NCI-H2107 (cell line): ENCODE measurements around the gene ZNF93.
"Not testable (repeated sequence)": the region's sequence is repeated elsewhere in the genome, so short reads cannot be mapped to it uniquely, and the experiment has no call there.

ENCODE experiments used
- DNase-seq: peaks from one replicate; lab custom pipeline; 2025; lab: John Stamatoyannopoulos, UW

Gene ZNF93

DNA sequence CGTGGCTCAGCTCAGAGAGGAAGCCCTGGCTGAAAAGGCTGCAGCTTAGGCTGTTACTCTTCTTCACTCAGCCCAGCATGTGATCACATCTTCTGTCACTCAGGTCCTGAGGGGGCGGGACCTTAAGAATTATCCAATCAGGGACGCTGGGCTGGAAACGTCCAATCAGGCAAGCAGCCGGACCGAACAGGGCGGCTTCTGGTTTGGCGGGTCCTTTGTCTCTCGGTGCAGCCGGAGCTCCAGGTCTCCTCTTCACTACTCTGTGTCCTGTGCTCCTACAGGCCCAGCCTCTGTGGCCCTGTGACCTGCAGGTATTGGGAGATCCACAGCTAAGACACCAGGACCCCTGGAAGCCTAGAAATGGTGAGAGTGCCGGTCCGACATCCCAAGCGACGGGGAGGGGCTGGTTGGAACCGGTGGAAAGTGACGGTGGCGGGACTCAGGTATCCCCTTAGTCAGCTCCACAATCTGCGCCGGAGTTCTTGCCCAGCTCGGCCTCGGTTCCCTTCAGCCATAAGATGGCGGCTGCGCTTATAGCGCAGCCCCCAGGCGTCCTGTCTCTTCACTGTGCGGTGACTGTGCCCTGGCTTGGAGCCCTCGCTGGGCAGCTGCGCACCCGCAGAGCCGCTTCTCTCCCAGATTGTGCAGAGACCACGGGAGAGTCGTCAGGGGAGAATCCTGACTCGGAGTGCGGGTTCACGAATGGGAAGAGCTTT lies at the start of gene ZNF93:
Gene ZNF93, plus strand, starts transcription at position 218 of the 716 bp plus-strand sequence. Its CDS starts 143 bp downstream, at position 361.
- peak; percentile 92 for DNase-seq

GRCh38 chr19:19851740-19852139 lies 49.0 kb upstream of the ZNF93 start:
- not testable (repeated sequence) for DNase-seq

GRCh38 chr19:19858751-19859150 lies 42.0 kb upstream of the ZNF93 start:
- DNase-seq = no peak

DNA sequence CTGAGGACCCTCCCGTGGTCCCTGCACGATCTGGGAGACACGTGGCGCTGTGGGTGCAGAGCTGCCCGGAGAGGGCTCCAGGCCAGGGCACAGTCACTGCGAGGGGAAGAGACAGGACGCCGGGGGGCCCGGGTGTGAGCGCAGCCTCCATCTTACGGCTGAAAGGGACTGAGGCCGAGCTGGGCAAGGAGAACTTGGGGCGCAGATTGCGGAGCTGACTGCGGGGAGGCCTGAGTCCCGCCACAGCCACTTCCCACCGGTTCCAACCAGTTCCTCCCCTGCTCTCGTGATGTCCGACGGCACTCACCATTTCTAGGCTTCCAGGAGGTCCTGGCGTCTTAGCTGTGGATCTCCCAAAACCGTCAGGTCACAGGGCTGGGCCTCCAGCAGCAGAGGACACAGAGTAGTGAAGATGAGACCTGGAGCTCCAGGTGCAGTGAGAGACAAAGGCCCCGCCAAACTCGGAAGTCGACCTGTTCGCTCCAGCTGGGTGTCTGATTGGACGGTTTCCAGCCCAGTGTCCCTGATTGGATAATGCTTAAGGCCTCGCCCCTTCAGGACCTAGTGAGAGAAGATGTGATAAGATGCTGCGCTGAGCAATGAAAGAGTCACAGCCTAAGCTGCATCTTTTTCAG lies 39.9 kb upstream of the ZNF93 start:
- DNase-seq = no peak

DNA sequence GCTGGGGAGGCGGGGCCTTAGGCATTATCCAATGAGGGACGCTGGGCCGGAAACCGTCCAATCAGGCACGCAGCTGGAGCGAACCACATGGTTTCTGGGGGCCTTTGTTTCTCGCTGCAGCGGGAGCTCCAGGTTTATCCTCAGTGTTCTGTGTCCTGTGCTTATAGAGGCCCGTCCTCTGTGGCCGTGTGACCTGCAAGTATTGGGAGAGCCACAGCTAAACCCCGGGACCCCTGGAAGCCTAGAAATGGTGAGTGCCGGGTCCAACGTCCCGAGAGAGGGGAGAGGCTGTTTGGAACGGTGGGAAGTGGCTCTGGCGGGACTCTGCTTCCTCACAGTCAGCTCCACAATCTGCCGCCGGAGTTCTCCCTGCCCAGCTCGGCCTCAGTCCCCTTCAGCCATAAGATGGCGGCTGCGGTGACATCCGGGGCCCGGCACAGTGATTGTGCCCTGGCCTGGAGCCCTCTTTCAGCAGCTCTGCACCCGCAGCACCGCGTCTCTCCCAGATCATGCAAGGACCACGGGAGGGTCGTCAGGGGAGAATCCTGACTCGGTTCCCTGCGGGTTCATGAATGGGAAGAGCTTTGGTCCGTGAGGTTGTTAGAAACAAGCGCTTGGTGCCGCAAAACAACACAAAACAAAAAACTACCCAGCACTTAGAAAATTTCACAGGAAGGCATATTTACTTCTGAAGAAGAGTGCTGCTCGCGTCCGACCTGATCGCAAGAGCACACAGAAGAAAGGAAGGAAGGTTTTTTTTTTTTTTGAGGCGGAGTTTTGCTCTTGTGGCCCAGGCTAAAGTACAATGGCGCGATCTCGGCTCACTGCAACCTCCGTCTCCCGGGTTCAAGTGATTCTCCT lies 34.8 kb upstream of the ZNF93 start, which contains the start of gene ZNF253:
Gene ZNF253, plus strand, starts transcription at position 133 of the 861 bp plus-strand sequence. Its CDS starts 115 bp downstream, at position 248.
- DNase-seq = peak; percentile 89

- no peak for DNase-seq
Observed at GRCh38 chr19:19866611-19867248, 34.0 kb upstream of the ZNF93 start.

GRCh38 chr19:19870086-19870485 lies 30.7 kb upstream of the ZNF93 start:
- not testable (repeated sequence) for DNase-seq

DNA sequence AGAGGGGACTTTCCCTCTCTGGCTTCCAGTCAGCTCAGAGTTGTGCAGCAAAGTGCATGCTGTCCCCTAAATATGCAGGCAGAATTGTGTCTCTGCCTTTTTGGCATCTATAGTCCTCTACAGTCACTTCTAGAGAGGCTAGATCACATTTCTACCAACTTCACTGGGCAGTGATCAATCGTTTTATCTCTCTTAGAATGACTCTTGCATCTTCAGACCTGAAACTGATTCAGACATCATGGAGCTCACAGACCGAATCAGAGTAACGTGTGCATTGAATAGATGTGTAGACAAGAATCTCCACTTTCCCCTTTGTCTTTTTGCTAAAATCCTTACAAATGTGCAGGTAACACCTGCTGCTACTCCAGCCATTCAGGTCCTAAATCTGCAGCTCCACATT lies 28.8 kb upstream of the ZNF93 start:
- DNase-seq = no peak

DNA sequence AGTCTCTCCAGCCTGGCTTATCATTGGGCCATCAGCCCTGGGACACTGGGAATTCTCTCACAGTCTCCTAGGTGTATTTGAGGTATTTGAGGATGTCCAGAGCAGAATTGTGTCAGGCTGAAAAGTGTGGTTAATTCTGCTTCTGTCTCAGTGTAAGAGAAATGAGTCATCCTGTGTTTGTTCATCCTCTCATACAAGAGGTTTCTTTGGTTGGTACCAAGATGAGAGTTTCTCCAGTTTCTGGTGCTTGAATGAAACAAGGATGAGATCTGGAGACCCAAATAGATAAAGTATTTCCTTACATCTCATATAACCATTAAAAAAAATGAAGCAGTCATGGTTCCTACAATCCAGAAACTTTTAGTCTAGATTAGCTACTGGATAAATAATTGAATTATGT lies 27.4 kb upstream of the ZNF93 start:
- DNase-seq = no peak

DNA sequence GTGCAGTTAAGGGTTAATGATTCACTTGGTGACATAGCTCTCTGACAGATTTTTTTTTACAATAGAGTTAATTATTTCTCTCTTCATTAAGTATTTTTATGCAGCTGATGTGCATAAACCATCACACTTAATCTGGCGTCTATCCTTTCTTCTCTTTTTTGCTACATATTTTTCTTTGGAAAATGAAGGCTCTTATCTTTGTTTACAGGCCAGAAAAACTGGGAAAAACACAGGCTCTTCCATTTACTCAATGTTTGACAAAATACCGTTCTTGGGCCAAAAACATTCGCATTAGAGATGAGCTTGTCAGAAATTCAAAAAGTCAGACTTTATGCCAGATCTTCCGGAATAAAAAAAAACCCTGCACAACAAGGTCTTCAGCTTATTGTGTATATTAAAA lies 23.0 kb upstream of the ZNF93 start:
- no peak for DNase-seq

DNA sequence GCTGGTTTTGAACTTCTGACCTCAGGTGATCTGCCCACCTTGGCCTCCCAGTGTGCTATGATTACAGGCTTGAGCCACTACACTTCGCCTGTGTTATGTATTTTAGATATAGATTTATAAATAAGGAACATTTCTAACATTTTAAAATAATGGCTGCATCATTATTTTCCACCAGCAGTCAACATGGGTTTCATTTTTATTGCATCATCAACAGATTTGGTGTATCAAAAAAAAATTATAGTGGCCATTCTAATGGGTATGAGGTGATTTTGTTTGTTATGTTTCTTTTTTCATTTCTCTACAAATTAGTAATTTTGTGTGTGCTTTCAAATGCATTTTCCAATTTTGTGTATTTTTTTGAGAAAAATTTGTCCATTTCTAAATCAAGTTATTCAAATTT lies 16.2 kb upstream of the ZNF93 start:
- no peak for DNase-seq

GRCh38 chr19:19892055-19892941 lies 8.4 kb upstream of the ZNF93 start:
- DNase-seq = not testable (repeated sequence)

DNA sequence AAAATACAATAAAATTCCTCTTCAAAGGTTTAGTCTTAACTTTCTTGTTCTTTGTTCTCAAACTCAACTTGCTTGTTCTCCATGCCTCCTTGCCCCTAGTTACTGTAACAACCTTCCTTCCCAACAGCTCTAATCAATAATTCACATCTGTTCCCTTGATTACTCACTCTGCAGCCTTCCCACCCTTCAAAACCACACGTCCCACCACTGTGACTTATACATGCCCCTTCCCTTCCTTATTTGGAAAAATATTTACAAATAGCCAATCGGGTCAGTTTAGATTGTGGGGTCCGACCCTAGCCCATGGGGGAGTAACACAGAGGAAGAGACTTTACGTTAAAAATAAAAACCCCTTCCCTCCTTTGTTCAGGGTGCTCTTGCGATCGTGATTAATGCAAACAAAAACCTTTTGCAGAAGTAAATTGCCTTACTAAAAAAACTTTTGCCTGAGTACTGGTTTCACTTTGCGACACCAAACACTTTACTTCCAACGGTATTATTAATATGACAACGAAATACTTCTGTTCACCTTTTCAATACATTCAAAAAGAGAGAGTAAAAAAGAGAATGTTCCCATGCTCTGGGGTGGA lies 512 bp upstream of the ZNF93 start:
- DNase-seq = no peak

DNA sequence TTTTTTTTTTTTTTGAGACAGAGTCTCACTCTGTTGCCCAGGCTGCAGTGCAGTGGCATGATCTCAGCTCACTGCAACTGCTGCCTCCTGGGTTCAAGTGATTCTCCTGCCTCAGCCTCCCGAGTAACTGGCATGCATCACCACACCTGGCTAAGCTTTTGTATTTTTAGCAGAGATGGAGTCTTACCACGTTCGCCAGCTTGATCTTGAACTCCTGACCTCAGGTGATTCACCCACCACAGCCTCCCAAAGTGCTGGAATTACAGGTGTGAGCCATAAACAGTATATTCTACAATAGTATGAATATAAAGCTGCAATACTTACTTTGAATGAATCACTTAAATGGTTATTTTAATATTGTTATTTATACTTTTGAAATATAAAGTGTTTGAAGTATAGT lies 6.8 kb downstream of the ZNF93 start:
- not testable (repeated sequence) for DNase-seq

- DNase-seq = no peak
Observed at GRCh38 chr19:19909654-19910053, 8.9 kb downstream of the ZNF93 start.

GRCh38 chr19:19911150-19911549 lies 10.4 kb downstream of the ZNF93 start:
- no peak for DNase-seq

- no peak for DNase-seq
Observed at GRCh38 chr19:19914596-19914995, 13.8 kb downstream of the ZNF93 start.

GRCh38 chr19:19930417-19930816 lies 29.7 kb downstream of the ZNF93 start:
- DNase-seq = not testable (repeated sequence)

- DNase-seq = not testable (repeated sequence)
Observed at GRCh38 chr19:19933432-19934314, 32.9 kb downstream of the ZNF93 start.

DNA sequence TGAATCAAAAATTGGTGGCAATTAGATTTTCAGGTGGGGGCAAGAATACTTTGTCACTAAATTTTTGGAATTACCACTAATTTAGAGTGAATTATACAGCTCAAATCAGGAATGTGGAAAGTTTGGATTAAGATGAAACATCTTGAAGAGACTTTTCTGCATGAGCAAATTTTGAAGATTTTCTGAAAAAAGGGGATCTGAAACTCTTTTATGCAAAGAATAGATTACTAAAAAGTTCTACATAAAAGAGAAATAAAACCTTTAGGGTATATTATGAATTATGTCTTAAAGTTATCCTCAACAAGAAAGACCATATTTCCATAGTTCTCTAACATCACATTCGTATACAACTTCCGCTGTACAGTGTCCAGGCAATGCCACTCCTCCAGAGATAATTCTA lies 36.7 kb downstream of the ZNF93 start:
- no peak for DNase-seq
